PC-3 (cell line): ENCODE results near the gene UACA. TPM values are rescaled to one million over a fixed set of nuclear protein-coding genes. Genes with fewer than 3 reads are reported as not detected.

Source experiments
- ATAC-seq: fragments of 200-7000 bp; cut with Tn5 transposase; 2 replicates; pipeline ENCODE4 v1.9.1; 2020; ENCODE audit warnings: mild to moderate bottlenecking, moderate library complexity
- BruUV-seq: library from RNA; stranded (reverse); fragments of 400-500 nt; replicated peaks from 2 replicates; lab custom pipeline; 2021; lab: Mats Ljungman, UMichigan
- CTCF ChIA-PET: fragments of 300-600 bp; sonication (Branson Sonifier 250); formaldehyde crosslinking; loops from one replicate; lab custom pipeline; 2022; ENCODE audit warnings: antibody characterized with exemption; lab: Charles Lee
- POLR2A ChIA-PET: fragments of 300-600 bp; sonication (Branson Sonifier 250); formaldehyde crosslinking; loops from one replicate; lab custom pipeline; 2022; ENCODE audit warnings: antibody characterized with exemption; ENCODE audit not compliant: unreplicated experiment; lab: Charles Lee
- DNase-seq: peaks from one replicate; pipeline ENCODE4 v3.0.0-alpha.2; 2015
- H2AFZ ChIP-seq: fragments of 300-600 bp; sonication (generic); 2 replicates; pipeline ENCODE4 v1.6.0; 2016; ENCODE audit warnings: antibody characterized with exemption, low read length
- H3F3A ChIP-seq: fragments of 300-600 bp; sonication (generic); one replicate; pipeline ENCODE4 v1.6.0; 2017; ENCODE audit warnings: antibody characterized with exemption, low read length, control low read depth, mild to moderate bottlenecking; ENCODE audit not compliant: unreplicated experiment
- H3K27ac ChIP-seq: fragments of 300-600 bp; sonication (generic); 2 replicates; pipeline ENCODE4 v1.5.1; 2016; ENCODE audit warnings: mild to moderate bottlenecking, low read length
- H3K27me3 ChIP-seq: fragments of 300-600 bp; sonication (generic); 2 replicates; pipeline ENCODE4 v1.6.1; 2016; ENCODE audit warnings: low read length, mixed read lengths
- H3K36me3 ChIP-seq: fragments of 300-600 bp; sonication (generic); 2 replicates; pipeline ENCODE4 v1.6.1; 2016; ENCODE audit warnings: low read depth, mixed run types, low read length, mixed read lengths
- H3K4me1 ChIP-seq: fragments of 300-600 bp; sonication (generic); 2 replicates; pipeline ENCODE4 v1.5.1; 2016; ENCODE audit warnings: low read length; ENCODE audit not compliant: insufficient read depth
- H3K4me2 ChIP-seq: fragments of 300-600 bp; sonication (generic); 2 replicates; pipeline ENCODE4 v1.6.0; 2016; ENCODE audit warnings: low read length
- H3K4me3 ChIP-seq: fragments of 300-600 bp; sonication (generic); 2 replicates; pipeline ENCODE4 v1.5.1; 2016; ENCODE audit warnings: mild to moderate bottlenecking, low read length, mixed read lengths
- H3K79me2 ChIP-seq: fragments of 300-600 bp; sonication (generic); 2 replicates; pipeline ENCODE4 v1.6.1; 2017; ENCODE audit warnings: low read length, mixed read lengths
- H3K9ac ChIP-seq: fragments of 300-600 bp; sonication (generic); 2 replicates; pipeline ENCODE4 v1.6.0; 2016; ENCODE audit warnings: mild to moderate bottlenecking, low read length
- H3K9me2 ChIP-seq: fragments of 300-600 bp; sonication (generic); replicated peaks from 2 replicates; pipeline ENCODE4 v1.6.1; 2016; ENCODE audit warnings: mixed run types, low read length, mixed read lengths
- H3K9me3 ChIP-seq: fragments of 300-600 bp; sonication (generic); 2 replicates; pipeline ENCODE4 v1.6.1; 2016; ENCODE audit warnings: low read length, mixed read lengths
- H4K20me1 ChIP-seq: fragments of 300-600 bp; sonication (generic); 2 replicates; pipeline ENCODE4 v1.6.1; 2016; ENCODE audit warnings: low read length, mixed read lengths
- EZH2 ChIP-seq: fragments of 300-600 bp; sonication (generic); IDR thresholded peaks from one replicate; pipeline ENCODE4 v1.6.1; 2017; ENCODE audit warnings: antibody characterized with exemption, mild to moderate bottlenecking, low read length; ENCODE audit not compliant: unreplicated experiment
- EZH2phosphoT487 ChIP-seq: fragments of 300-600 bp; sonication (generic); IDR thresholded peaks from 2 replicates; pipeline ENCODE4 v1.6.1; 2018; ENCODE audit warnings: mild to moderate bottlenecking, antibody characterized with exemption, low read length, borderline replicate concordance
- intact Hi-C: fragments of 100-400 bp; cut with micrococcal nuclease; formaldehyde crosslinking; loops from 2 replicates; pipeline ENCODE4 v1.9.0; 2023
- total RNA-seq: library from RNA; depleted of rRNA; stranded (reverse); fragments of >200 nt; gene quantifications from 2 replicates; pipeline ENCODE4 v1.2.3, GENCODE V29; 2014
- TF ChIP-seq, protein P1 (sequence below): fragments of 300-600 bp; sonication (generic); conservative IDR thresholded peaks from 2 replicates; pipeline ENCODE4 v1.5.1; 2017; ENCODE audit warnings: antibody characterized with exemption, low read depth, mild to moderate bottlenecking, low read length

The UACA gene
- total RNA-seq, 1 experiment from 2014 or later, result 21.7 TPM

DNA sequence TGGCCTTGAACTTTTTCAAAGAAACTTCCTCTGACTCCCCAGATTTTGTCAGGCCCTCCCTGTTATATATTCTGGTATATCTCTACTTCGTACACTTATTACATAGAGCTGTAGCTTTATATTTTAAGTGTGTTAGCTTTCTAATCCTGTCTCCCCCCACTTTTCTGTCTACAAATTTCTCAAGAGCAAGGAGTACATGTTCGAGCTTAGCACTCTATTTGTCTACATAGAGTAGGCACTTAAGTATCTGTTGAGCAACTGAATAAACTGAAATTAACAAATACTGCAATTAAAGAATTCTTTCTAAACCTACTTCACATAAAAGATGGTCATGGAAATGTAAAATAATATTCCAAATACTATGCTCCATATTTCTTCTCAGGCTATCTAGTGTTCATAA is 39.4 kb downstream of the UACA start:
- H3K27me3 ChIP-seq, result no peaks in the 10 kb centered on the region
- H3K36me3 ChIP-seq, result no peaks in the 10 kb centered on the region
- CTCF ChIA-PET, result interaction anchor here (0.5 kb wide), 1 partner anchor 19 kb away, joined by 3 read pairs; no protein-coding TSS in a partner anchor
- no peaks in the 10 kb centered on the region for H3F3A ChIP-seq
- no peak overlapping the region for H3K9ac ChIP-seq
- H3K79me2 ChIP-seq, result peaks cover 44% of the 10 kb centered on the region
- no peak overlapping the region for H3K4me2 ChIP-seq
- H4K20me1 ChIP-seq, result no peaks in the 10 kb centered on the region
- intact Hi-C loops, result no loop called here
- no peak overlapping the region for H2AFZ ChIP-seq
- TF ChIP-seq EZH2phosphoT487 (no peak), EZH2 (no peak)
- TF ChIP-seq, protein P1, sequence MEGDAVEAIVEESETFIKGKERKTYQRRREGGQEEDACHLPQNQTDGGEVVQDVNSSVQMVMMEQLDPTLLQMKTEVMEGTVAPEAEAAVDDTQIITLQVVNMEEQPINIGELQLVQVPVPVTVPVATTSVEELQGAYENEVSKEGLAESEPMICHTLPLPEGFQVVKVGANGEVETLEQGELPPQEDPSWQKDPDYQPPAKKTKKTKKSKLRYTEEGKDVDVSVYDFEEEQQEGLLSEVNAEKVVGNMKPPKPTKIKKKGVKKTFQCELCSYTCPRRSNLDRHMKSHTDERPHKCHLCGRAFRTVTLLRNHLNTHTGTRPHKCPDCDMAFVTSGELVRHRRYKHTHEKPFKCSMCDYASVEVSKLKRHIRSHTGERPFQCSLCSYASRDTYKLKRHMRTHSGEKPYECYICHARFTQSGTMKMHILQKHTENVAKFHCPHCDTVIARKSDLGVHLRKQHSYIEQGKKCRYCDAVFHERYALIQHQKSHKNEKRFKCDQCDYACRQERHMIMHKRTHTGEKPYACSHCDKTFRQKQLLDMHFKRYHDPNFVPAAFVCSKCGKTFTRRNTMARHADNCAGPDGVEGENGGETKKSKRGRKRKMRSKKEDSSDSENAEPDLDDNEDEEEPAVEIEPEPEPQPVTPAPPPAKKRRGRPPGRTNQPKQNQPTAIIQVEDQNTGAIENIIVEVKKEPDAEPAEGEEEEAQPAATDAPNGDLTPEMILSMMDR, result no peak
- H3K4me1 ChIP-seq, result no peaks in the 10 kb centered on the region
- DNase-seq, result no peak
- no peaks in the 10 kb centered on the region for H3K9me2 ChIP-seq
- H3K27ac ChIP-seq, result no peak overlapping the region
- POLR2A ChIA-PET, result no interaction called here
- H3K4me3 ChIP-seq, result no peak overlapping the region
- H3K9me3 ChIP-seq, result no peaks in the 10 kb centered on the region
- ATAC-seq, result no peak
- no TSS peak for BruUV-seq

DNA sequence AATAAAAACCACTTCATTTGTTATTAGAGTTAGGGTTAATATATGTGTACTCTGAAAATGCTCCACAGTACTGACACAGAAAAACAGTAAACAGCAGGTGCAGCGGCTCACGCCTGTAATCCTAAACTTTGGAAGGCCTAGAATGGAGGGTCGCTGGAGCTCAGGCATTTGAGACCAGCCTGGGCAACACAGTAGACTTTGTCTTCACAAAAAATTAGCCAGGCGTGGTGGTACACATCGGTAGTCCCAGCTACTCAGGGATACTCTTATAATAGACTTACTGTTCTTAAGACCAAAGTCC is 40.3 kb downstream of the UACA start:
- Histone ChIP-seq H3K4me1 (no peaks in the 10 kb centered on the region), H3F3A (no peaks in the 10 kb centered on the region), H3K79me2 (peaks cover 38% of the 10 kb centered on the region), H3K9me3 (no peaks in the 10 kb centered on the region), H3K9ac (no peak overlapping the region), H3K4me3 (no peak overlapping the region), H4K20me1 (no peaks in the 10 kb centered on the region), H3K27me3 (no peaks in the 10 kb centered on the region), H3K9me2 (no peaks in the 10 kb centered on the region), H3K36me3 (no peaks in the 10 kb centered on the region), H3K4me2 (no peak overlapping the region), H2AFZ (no peak overlapping the region), H3K27ac (no peak overlapping the region)
- POLR2A ChIA-PET, result no interaction called here
- BruUV-seq, result no TSS peak
- no peak for ATAC-seq
- CTCF ChIA-PET, result interaction anchor here (0.5 to 1.5 kb wide), 8 partner anchors 38 to 154 kb away, joined by 3 to 6 read pairs (median 3); no protein-coding TSS in a partner anchor
- TF ChIP-seq EZH2phosphoT487, result no peak
- TF ChIP-seq, protein P1, result no peak
- TF ChIP-seq EZH2, result no peak
- intact Hi-C loops, result no loop called here
- no peak for DNase-seq

DNA sequence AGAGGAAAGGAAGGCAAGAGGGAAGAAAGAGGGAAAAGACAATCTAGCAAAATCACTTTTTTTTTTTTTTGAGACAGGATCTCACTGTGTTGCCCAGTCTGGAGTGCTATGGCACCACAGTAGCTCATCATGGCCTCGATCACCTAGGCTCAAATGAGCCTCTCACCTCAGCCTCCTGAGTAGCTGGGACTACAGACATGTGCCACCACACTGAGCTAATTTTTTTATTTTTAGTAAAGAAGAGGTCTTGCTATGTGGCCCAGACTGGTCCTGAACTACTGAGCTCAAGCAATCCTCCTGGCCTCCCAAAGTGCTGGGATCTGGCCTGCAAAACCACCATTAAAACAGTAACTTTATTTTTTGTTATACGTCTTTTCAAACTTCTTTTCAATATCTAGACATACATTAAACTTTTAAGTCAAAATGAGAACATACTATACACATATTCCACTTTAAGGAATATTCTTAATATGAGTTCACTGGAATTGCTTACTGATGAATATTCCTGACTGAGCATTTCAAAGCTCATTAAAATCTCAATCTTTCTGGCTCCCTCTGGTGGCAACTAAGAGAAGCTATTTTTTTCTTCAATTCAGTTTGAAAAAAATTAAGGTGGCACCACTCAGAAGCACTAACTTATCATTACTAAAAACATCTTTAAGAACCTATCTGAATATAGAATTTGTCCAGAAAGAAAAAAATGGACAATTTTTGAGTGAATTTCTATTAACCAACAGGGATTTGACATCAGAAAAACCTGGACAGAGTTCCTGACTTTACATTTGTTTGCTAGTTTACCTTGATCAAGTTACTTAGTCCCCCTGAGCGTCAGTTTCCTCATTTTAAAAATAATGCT is 40.9 kb downstream of the UACA start:
- BruUV-seq, result no TSS peak

More for the DNA sequence above, 40.9 kb downstream of the UACA start:
- no peaks in the 10 kb centered on the region for H3K9me2 ChIP-seq
- peak; percentile 61 for DNase-seq
- ChIA-PET CTCF (interaction anchor here (0.5 to 1.5 kb wide), 9 partner anchors 39 to 153 kb away, joined by 3 to 6 read pairs (median 3); no protein-coding TSS in a partner anchor), POLR2A (interaction anchor here (0.7 to 0.8 kb wide), 2 partner anchors 43 to 177 kb away, joined by 3 to 6 read pairs; no protein-coding TSS in a partner anchor)
- ATAC-seq, result 0 out of 2 replicates have a peak, but pooled peaks have one; percentile 11
- intact Hi-C loops, result loop anchor here (1.0 kb wide), 1 partner anchor 43 kb away; no protein-coding TSS in a partner anchor
- H3K4me1 ChIP-seq, result peaks cover 2% of the 10 kb centered on the region
- TF ChIP-seq, protein P1, result peak; percentile 77
- TF ChIP-seq EZH2phosphoT487, result no peak
- TF ChIP-seq EZH2, result no peak
- no peaks in the 10 kb centered on the region for H3K27me3 ChIP-seq
- no peak overlapping the region for H3K9ac ChIP-seq
- H3K4me2 ChIP-seq, result no peak overlapping the region
- no peaks in the 10 kb centered on the region for H3K9me3 ChIP-seq
- H4K20me1 ChIP-seq, result no peaks in the 10 kb centered on the region
- H3F3A ChIP-seq, result no peaks in the 10 kb centered on the region
- H3K36me3 ChIP-seq, result no peaks in the 10 kb centered on the region
- H2AFZ ChIP-seq, result no peak overlapping the region
- H3K4me3 ChIP-seq, result no peak overlapping the region
- peaks cover 33% of the 10 kb centered on the region for H3K79me2 ChIP-seq
- H3K27ac ChIP-seq, result no peak overlapping the region
